GM18517 (cell line): ENCODE data around the gene CKMT2.

ENCODE experiments used
- ATAC-seq: cut with Tn5 transposase; IDR thresholded peaks from one replicate; pipeline ENCODE4 v1.9.1; 2021; ENCODE audit warnings: mild to moderate bottlenecking, moderate library complexity; ENCODE audit not compliant: unreplicated experiment

Gene CKMT2

DNA sequence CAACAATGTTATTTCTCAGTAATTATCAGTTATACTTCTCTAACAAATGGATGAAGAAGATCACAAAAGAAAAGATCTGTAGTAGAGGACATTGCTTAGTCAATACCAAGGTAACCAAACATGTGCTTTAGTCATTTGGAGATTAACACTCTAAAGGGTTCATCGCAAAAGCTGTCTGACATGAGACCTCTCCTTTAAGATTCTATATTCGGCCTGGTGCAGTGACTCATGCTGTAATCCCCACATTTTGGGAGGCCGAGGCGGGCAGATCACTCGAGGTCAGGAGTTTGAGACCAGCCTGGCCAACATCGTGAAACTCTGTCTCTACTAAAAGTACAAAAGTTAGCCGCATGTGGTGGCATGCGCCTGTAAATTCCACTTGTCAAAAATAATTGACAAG is 18.3 kb upstream of the CKMT2 start:
- ATAC-seq = no peak

GRCh38 chr5:81216152-81216551 is 17.0 kb upstream of the CKMT2 start:
- ATAC-seq = no peak

GRCh38 chr5:81219389-81219788 is 13.7 kb upstream of the CKMT2 start:
- no peak for ATAC-seq

DNA sequence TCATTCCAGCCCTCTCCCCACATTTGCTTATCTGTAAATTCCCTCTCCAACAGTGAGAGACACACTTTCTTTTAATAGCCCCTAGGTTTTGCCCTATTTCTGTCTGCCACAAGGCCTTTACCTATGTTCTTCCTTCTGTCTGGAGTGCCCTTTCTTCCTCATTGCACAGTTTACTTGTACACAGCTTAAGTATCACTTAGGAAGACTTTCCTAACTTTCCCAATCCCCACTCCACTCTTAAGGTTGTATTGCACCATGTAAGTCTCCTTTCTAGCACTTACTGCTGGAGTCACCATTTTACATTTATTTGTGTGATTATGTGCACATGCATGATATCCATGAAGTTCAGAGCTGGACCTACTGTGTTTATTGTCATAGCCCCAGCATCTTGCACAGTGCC is 10.8 kb upstream of the CKMT2 start:
- no peak for ATAC-seq

- ATAC-seq = no peak
These were observed 7.7 kb upstream of the CKMT2 start for GRCh38 chr5:81225463-81225862.

DNA sequence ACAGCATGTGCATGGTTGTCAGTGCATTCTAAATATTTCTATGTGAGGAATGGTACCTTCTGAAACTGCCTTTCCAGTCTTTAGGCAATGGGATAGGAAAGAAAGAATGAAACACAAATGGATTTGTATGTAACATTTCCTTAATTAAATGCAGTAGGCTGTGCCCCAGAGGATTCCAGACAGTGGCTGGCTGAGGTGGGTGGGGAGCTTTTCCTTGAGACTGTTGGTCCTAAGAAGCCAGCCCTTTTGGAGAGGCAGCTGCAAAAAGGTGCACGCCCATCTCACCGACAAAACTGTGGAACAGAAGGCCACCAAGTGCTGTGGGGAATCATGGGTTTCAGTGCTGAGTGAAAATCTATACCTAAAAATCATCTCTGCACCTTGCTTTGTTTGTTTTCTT is 6.8 kb upstream of the CKMT2 start:
- ATAC-seq = no peak

DNA sequence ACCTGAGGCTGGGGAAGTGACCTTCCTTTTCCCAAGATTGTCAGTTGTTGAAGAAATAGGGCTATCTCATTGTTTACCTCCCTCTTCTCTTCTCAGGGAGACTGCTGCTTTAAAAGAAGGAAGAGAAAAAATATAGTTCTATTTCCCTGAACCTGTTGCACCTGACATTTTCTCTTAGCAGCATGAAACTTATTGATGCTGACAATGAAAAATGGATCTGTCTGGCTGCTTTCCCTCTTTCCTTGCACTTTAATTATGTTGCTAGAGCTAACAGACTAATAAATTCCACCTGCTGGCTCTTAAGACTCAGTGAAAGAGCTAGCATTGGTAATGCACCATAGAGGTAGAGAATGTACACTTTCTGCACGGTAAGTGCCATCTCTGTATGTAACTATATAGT is 6.2 kb upstream of the CKMT2 start:
- ATAC-seq = no peak

- ATAC-seq = no peak
These were observed 5.0 kb upstream of the CKMT2 start for GRCh38 chr5:81228084-81228483.

DNA sequence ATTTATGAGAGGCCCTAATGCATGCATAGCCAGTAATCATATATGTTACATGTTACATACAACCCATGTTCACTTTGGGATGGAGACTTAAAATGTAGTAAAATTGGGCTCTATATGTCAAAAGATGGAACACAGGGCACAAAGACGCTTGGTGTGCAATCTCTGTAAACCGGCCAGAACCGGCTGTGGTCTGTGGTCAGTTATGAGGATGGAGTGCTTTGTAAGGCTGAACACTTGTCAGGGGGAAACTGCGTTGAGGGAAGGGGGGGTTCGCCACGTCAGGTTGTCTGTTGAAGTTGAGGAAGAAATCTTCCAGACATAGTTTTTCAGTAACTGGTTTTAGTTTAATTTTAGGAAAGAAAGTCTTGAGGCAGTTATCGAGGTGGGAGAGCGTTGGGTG is 2.7 kb upstream of the CKMT2 start:
- ATAC-seq = no peak

- no peak for ATAC-seq
These were observed 550 bp upstream of the CKMT2 start for GRCh38 chr5:81232464-81233079.

GRCh38 chr5:81234299-81234698 is 1.2 kb downstream of the CKMT2 start:
- ATAC-seq = no peak

DNA sequence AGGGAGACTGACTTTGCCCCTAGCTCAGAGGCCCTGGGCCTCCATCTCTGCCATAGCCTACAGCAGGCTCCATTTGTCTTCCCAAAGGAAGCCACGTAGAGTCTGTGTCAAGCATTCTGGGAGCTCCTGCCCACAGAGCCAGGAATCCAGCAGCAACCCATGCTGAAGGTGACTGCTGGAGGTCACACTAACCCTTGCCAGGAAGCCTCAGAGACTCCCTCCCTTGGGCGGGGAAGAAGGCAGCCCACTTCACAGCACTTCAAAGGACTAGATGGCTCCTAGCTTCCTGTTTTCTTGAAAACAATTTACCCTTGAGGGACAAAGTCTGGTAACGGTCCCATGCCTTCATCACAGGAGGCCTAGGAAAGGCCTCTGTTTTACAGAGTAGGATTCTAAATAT is 1.7 kb downstream of the CKMT2 start:
- ATAC-seq = no peak

- no peak for ATAC-seq
These were observed 2.4 kb downstream of the CKMT2 start for GRCh38 chr5:81235287-81236072.

DNA sequence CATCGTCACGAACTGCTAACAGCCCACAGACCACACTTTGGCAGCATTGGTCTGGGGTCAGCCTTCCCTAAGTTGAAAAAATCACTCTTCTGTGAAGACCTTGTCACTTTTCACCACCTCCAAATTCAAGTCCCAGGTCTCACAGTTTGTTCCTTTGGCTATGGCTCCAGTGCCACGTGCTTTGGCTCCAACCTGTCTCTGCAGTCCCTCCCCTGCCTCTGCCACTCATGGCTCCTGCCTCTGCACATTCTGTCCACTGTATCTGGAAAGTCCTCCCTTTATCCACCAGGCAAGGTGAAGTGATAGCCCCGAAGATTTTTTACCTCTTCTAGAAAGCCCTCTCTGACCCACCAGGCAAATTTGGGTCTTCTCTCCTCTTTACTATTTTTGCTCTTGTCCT is 5.3 kb downstream of the CKMT2 start:
- ATAC-seq = no peak

DNA sequence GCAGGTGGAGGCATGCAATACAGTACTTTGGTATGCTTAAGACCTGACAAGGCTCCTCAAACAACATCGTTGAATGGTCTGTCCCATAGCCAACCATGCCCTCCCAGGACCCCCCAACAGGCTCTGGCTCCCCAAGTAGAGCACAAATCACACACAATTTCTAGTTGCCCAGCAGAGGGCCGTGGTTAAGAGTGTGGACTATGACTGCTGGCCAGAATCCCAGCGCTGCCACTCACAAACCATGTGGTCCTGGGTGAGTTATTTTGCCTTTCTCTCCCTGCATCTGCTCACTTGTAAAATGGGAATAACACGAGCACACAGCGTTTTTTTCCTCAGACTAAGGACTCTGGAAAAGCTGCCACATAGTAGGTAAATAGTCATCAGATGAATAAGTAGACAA is 6.5 kb downstream of the CKMT2 start:
- no peak for ATAC-seq

GRCh38 chr5:81241001-81241400 is 7.9 kb downstream of the CKMT2 start:
- ATAC-seq = no peak

DNA sequence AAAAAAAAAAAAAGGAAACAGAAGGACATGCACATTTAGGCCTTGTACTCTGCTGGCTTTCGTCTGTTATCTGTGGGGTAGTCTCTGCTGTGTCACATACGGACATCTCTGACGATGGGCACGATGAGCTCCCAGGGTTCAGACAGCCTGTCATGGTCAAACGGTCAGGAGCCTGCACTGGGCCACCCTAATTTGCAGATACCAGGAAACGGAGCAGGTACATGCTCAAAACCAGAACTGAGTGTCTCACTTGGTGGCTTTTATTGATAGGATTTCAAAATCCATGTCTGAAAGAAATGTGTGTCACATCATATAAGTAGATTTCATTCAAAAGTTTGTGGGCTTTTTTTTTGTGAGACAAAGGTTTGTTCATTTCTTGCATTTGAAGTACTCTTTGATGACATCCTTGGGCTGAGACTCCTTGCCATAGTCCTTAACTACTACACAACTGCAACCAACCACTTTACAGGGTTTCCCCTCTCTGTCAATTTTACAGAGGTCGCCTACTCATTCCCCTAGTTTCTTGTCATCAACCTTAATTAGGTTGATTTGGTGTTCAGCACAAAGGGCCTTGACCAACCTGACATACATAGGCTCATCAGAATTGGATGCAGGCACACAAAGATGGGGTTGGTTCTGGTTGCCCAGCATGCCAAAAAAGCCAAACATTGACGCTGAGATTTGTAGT is 9.0 kb downstream of the CKMT2 start:
- no peak for ATAC-seq

- no peak for ATAC-seq
These were observed 9.8 kb downstream of the CKMT2 start for GRCh38 chr5:81242906-81243436.

- no peak for ATAC-seq
These were observed 11.3 kb downstream of the CKMT2 start for GRCh38 chr5:81244451-81244850.

- ATAC-seq = no peak
These were observed 12.7 kb downstream of the CKMT2 start for GRCh38 chr5:81245871-81246235.

DNA sequence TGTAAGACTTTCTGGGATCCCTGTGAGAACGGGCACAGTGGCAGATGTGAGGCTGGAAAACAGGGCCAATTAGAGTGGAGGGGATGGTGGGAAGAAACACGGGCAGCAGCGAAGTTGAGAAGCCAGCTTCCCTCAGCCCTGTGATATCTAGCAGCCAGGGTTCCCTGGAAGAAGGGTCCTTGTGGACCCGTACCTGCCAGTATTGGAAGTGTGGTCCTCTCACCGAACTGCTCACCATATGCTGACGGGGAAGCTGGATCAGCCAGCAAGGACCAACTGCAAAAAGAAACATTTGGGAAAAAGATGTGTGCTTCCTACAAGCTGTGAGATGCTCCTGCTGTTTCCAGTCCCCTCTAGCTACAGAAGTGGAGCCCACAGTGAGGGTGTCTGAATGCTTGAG is 13.6 kb downstream of the CKMT2 start:
- ATAC-seq = no peak

GRCh38 chr5:81247441-81247972 is 14.4 kb downstream of the CKMT2 start:
- ATAC-seq = no peak
